IMR-90 (cell line): ENCODE results near the gene ZBP1. TPM values are rescaled to one million over a fixed set of nuclear protein-coding genes. Genes with fewer than 3 reads are reported as not detected.

Experiments
- ATAC-seq: fragments of 200-7000 bp; cut with Tn5 transposase; 2 replicates; pipeline ENCODE4 v1.9.1; 2020; ENCODE audit warnings: low read depth, mild to moderate bottlenecking, moderate library complexity
- BruUV-seq: library from RNA; stranded (reverse); fragments of 400-500 nt; replicated peaks from 2 replicates; lab custom pipeline; 2021; lab: Mats Ljungman, UMichigan
- CTCF ChIA-PET: fragments of 300-600 bp; formaldehyde crosslinking; extraction: SDS; loops from one replicate; lab custom pipeline; 2021; ENCODE audit warnings: antibody characterized with exemption; lab: Yijun Ruan, JAX
- POLR2A ChIA-PET: fragments of 300-600 bp; sonication (Branson Sonifier 250); formaldehyde crosslinking; loops from one replicate; lab custom pipeline; 2022; ENCODE audit warnings: antibody characterized with exemption; ENCODE audit not compliant: unreplicated experiment; lab: Charles Lee
- DNase-seq: peaks from one replicate; pipeline ENCODE4 v3.0.0; 2013
- H2AFZ ChIP-seq: replicated peaks from 2 replicates; pipeline ENCODE3; 2013; ENCODE audit warnings: low read length, mild to moderate bottlenecking; ENCODE audit not compliant: poor library complexity
- H2AK5ac ChIP-seq: 2 replicates; pipeline ENCODE4 v1.6.1; 2013; ENCODE audit warnings: low read depth, low read length, inconsistent platforms
- H2AK9ac ChIP-seq: replicated peaks from 2 replicates; pipeline ENCODE3; 2013; ENCODE audit warnings: mild to moderate bottlenecking, low read depth, low read length, moderate library complexity; ENCODE audit not compliant: poor library complexity
- H2BK120ac ChIP-seq: 2 replicates; pipeline ENCODE4 v1.6.1; 2013; ENCODE audit warnings: low read depth, low read length, inconsistent platforms
- H2BK15ac ChIP-seq: 3 replicates; pipeline ENCODE4 v1.6.1; 2013; ENCODE audit warnings: low read depth, low read length, inconsistent platforms
- H2BK20ac ChIP-seq: 2 replicates; pipeline ENCODE4 v1.6.1; 2013; ENCODE audit warnings: low read depth, mild to moderate bottlenecking, inconsistent platforms, low read length, moderate library complexity
- H2BK5ac ChIP-seq: 2 replicates; pipeline ENCODE4 v1.6.1; 2013; ENCODE audit warnings: mild to moderate bottlenecking, low read depth, low read length, inconsistent platforms; ENCODE audit not compliant: poor library complexity, severe bottlenecking
- H3K14ac ChIP-seq: replicated peaks from 2 replicates; pipeline ENCODE4 v1.6.1; 2013; ENCODE audit warnings: low read depth, low read length, inconsistent platforms
- H3K18ac ChIP-seq: 2 replicates; pipeline ENCODE4 v1.6.1; 2013; ENCODE audit warnings: low read depth, low read length, control low read depth
- H3K23ac ChIP-seq: 2 replicates; pipeline ENCODE4 v1.6.1; 2013; ENCODE audit warnings: low read depth, low read length, inconsistent platforms
- H3K27ac ChIP-seq: 2 replicates; pipeline ENCODE4 v1.5.1; 2013; ENCODE audit warnings: mild to moderate bottlenecking, control low read depth, low read length; ENCODE audit not compliant: insufficient read depth
- H3K27me3 ChIP-seq: 2 replicates; pipeline ENCODE4 v1.6.1; 2013; ENCODE audit warnings: low read length; ENCODE audit not compliant: control insufficient read depth, insufficient read depth
- H3K36me3 ChIP-seq: 2 replicates; pipeline ENCODE4 v1.6.1; 2013; ENCODE audit warnings: low read length, mixed read lengths; ENCODE audit not compliant: control insufficient read depth, insufficient read depth
- H3K4ac ChIP-seq: 2 replicates; pipeline ENCODE4 v1.6.1; 2013; ENCODE audit warnings: low read depth, low read length, inconsistent platforms
- H3K4me1 ChIP-seq: 2 replicates; pipeline ENCODE4 v1.6.1; 2013; ENCODE audit warnings: low read length, mixed read lengths; ENCODE audit not compliant: control insufficient read depth, insufficient read depth
- H3K4me2 ChIP-seq: 2 replicates; pipeline ENCODE4 v1.6.1; 2013; ENCODE audit warnings: low read depth, mild to moderate bottlenecking, control low read depth, low read length, moderate library complexity
- H3K4me3 ChIP-seq: 2 replicates; pipeline ENCODE4 v1.5.1; 2013; ENCODE audit warnings: low read depth, mild to moderate bottlenecking, control low read depth, low read length, moderate library complexity; ENCODE audit not compliant: insufficient read depth
- H3K56ac ChIP-seq: 2 replicates; pipeline ENCODE4 v1.6.1; 2013; ENCODE audit warnings: low read length, inconsistent platforms; ENCODE audit not compliant: insufficient read depth; ENCODE audit errors: extremely low read depth
- H3K79me1 ChIP-seq, 2 experiments: 2 replicates each; pipeline ENCODE4 v1.6.1; 2013; ENCODE audit warnings: low read length in 2 of 2, inconsistent platforms in 1 of 2, low read depth in 1 of 2
- H3K9ac ChIP-seq: 2 replicates; pipeline ENCODE4 v1.6.1; 2013; ENCODE audit warnings: low read depth, low read length, control low read depth
- H3K9me1 ChIP-seq: 2 replicates; pipeline ENCODE4 v1.6.1; 2013; ENCODE audit warnings: low read length, inconsistent platforms; ENCODE audit not compliant: insufficient read depth
- H3K9me3 ChIP-seq: 2 replicates; pipeline ENCODE4 v1.6.1; 2013; ENCODE audit warnings: low read length; ENCODE audit not compliant: control insufficient read depth, insufficient read depth
- H4K20me1 ChIP-seq: 2 replicates; pipeline ENCODE4 v1.6.1; 2013; ENCODE audit warnings: low read length, inconsistent platforms; ENCODE audit not compliant: insufficient read depth
- H4K5ac ChIP-seq: 2 replicates; pipeline ENCODE4 v1.6.1; 2013; ENCODE audit warnings: mild to moderate bottlenecking, low read depth, low read length, control low read depth
- H4K8ac ChIP-seq, 2 experiments: 2 replicates each; pipeline ENCODE4 v1.6.1; 2013; ENCODE audit warnings: low read depth in 2 of 2, low read length in 2 of 2, control low read depth in 1 of 2, inconsistent platforms in 1 of 2
- H4K91ac ChIP-seq: 2 replicates; pipeline ENCODE4 v1.6.1; 2013; ENCODE audit warnings: low read depth, low read length, inconsistent platforms; ENCODE audit not compliant: insufficient read depth
- BHLHE40 ChIP-seq: fragments of 150-350 bp; IDR thresholded peaks from 2 replicates; pipeline ENCODE4 v1.6.1; 2016; ENCODE audit warnings: mild to moderate bottlenecking, low read depth, low read length
- NFE2L2 ChIP-seq: fragments of 150-350 bp; IDR thresholded peaks from 2 replicates; pipeline ENCODE4 v1.6.1; 2016; ENCODE audit warnings: low read depth, mild to moderate bottlenecking, low read length
- RFX5 ChIP-seq: IDR thresholded peaks from 2 replicates; pipeline ENCODE4 v1.8.0; 2012; ENCODE audit warnings: low read depth, mild to moderate bottlenecking, low read length, moderate library complexity
- dilution Hi-C: fragments of 300-500 bp; cut with HindIII; formaldehyde crosslinking; loops from one replicate; pipeline ENCODE4 v1.14.3; 2018; ENCODE audit warnings: low sequenced_read_pairs; ENCODE audit not compliant: unreplicated experiment
- in situ Hi-C: fragments of 300-500 bp; cut with MboI; formaldehyde crosslinking; loops from 3 replicates; pipeline ENCODE4 v1.14.3; 2019; ENCODE audit warnings: low sequenced_read_pairs, inconsistent platforms, mixed read lengths
- intact Hi-C: fragments of 100-400 bp; cut with micrococcal nuclease; formaldehyde crosslinking; loops from 2 replicates; pipeline ENCODE4 v1.10.0; 2022
- polyA plus RNA-seq, 3 experiments: library from polyadenylated mRNA; depleted of rRNA; stranded (reverse); fragments of >200 nt; gene quantifications; 2 replicates each; pipeline ENCODE4 v1.2.3, GENCODE V29; 2012; ENCODE audit warnings: low replicate concordance in 1 of 3
- total RNA-seq: library from RNA; depleted of rRNA; stranded (reverse); fragments of >200 nt; gene quantifications from 2 replicates; pipeline ENCODE4 v1.2.3, GENCODE V29; 2012
- TF ChIP-seq, protein P1 (sequence below): fragments of 150-350 bp; IDR thresholded peaks from 2 replicates; pipeline ENCODE4 v1.6.1; 2017; ENCODE audit warnings: mild to moderate bottlenecking, antibody characterized with exemption, low read length, low read depth

ZBP1 gene
- total and polyA plus RNA-seq, 2 of the 4 experiments (the other 2 are of a cell fraction) = not detected

DNA sequence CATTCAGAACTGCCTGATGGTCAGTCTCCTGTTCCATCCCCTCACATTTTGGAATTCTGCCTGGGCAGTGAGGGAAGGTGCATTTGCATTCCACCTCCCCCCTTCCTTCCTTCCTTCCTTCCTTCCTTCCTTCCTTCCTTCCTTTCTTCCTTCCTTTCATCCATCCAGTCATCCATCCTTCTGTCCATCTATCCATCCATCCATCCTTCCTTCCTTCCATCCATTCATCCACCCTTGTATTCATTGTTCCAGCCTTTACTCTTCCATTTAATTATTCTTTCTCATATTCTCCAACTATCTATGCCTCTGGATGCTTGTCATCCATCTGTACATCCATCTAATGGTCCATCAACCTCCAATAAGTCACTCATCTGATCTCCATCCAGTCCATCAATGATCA is 45.3 kb downstream of the ZBP1 start:
- no peak overlapping the region for H3K23ac ChIP-seq
- ATAC-seq (no peak), DNase-seq (no peak)
- POLR2A ChIA-PET = no interaction called here
- H4K5ac ChIP-seq = no peak overlapping the region
- intact Hi-C loops (no loop called here), dilution Hi-C loops (no loop called here), in situ Hi-C loops (no loop called here)
- no peak overlapping the region for H3K18ac ChIP-seq
- H2AFZ ChIP-seq = no peak overlapping the region
- H3K27ac ChIP-seq = no peak overlapping the region
- no peaks in the 10 kb centered on the region for H3K36me3 ChIP-seq
- H3K9me1 ChIP-seq = no peaks in the 10 kb centered on the region
- H2AK9ac ChIP-seq = no peak overlapping the region
- H4K20me1 ChIP-seq = no peaks in the 10 kb centered on the region
- no peak overlapping the region for H2AK5ac ChIP-seq
- no peaks in the 10 kb centered on the region for H3K79me1 ChIP-seq
- peaks cover 31% of the 10 kb centered on the region for H3K27me3 ChIP-seq
- no peak overlapping the region for H3K4me3 ChIP-seq
- no peak overlapping the region for H2BK5ac ChIP-seq
- H3K9ac ChIP-seq = no peak overlapping the region
- no peak overlapping the region for H2BK15ac ChIP-seq
- no peak overlapping the region for H3K4ac ChIP-seq
- no peak overlapping the region for H3K4me2 ChIP-seq
- no peak overlapping the region for H3K14ac ChIP-seq
- H3K9me3 ChIP-seq = no peaks in the 10 kb centered on the region
- TF ChIP-seq, protein P1, sequence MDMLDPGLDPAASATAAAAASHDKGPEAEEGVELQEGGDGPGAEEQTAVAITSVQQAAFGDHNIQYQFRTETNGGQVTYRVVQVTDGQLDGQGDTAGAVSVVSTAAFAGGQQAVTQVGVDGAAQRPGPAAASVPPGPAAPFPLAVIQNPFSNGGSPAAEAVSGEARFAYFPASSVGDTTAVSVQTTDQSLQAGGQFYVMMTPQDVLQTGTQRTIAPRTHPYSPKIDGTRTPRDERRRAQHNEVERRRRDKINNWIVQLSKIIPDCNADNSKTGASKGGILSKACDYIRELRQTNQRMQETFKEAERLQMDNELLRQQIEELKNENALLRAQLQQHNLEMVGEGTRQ = no peak
- TF ChIP-seq NFE2L2 (no peak), BHLHE40 (no peak), RFX5 (no peak)
- H3K4me1 ChIP-seq = no peaks in the 10 kb centered on the region
- no peak overlapping the region for H2BK20ac ChIP-seq
- H2BK120ac ChIP-seq = no peak overlapping the region
- no peak overlapping the region for H4K8ac ChIP-seq
- no TSS peak for BruUV-seq
- H3K56ac ChIP-seq = no peak overlapping the region
- H4K91ac ChIP-seq = no peak overlapping the region
- CTCF ChIA-PET = no interaction called here
